IPS DF 4.7 (cell line): ENCODE results near the gene FMN1.

ENCODE experiments used
- DNase-seq: peaks from one replicate; pipeline ENCODE4 v3.0.0-alpha.2; 2013; ENCODE audit warnings: low spot score; ENCODE audit errors: extremely low read depth

Gene FMN1

DNA sequence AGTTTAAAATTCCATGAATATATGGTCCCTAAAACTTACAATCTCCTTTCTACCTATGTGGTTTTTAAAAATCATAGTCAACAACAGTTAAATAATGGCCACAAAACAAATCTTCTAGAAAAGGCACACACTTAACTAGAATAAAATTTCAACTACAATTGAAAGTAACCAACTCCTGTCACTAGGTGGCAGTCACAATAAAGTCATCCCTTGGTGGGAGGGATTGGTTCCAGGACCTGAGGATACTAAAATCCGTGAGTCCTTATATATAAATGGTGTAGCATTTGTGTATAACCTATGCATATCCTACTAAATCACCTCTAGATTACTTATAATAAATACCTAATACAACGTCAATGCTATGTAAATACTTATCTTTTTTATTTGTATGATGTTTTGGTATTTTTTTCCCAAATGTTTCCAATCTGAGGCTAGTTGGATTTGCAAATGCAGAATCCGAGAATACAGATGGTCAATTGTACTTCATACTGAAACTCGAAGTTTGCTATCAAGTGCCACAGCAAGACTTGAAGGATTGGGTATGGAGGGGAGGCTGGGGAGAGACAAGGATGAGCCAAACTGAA is 172.6 kb downstream of the FMN1 start:
- no peak for DNase-seq

GRCh38 chr15:33019354-33019981 is 175.0 kb downstream of the FMN1 start:
- no peak for DNase-seq

GRCh38 chr15:33016405-33017024 is 178.0 kb downstream of the FMN1 start:
- no peak for DNase-seq

DNA sequence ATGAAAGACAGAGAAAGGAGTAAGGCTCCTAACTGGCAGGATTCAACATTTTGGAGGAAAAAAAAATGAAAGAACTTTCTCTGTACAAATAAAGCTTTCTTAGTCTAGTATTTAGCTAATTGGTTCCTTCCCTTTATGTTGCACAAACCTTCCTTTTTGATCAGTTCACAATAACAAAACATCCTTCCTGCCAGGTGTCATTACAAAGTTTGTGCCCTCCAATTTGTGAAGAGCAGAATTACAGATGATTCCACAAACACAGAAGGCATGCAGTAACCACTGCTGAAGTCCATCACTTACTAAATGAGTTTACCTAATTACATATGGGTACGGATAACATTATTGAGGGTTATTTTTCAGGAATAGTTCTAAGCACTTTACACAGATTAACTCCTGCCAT is 179.9 kb downstream of the FMN1 start:
- DNase-seq, result no peak

- no peak for DNase-seq
Observed at GRCh38 chr15:33013827-33014445, 180.6 kb downstream of the FMN1 start.

- DNase-seq, result no peak
Observed at GRCh38 chr15:33011976-33012375, 182.5 kb downstream of the FMN1 start.

GRCh38 chr15:33009603-33010002 is 184.9 kb downstream of the FMN1 start:
- no peak for DNase-seq

- DNase-seq, result no peak
Observed at GRCh38 chr15:33009026-33009425, 185.5 kb downstream of the FMN1 start.

DNA sequence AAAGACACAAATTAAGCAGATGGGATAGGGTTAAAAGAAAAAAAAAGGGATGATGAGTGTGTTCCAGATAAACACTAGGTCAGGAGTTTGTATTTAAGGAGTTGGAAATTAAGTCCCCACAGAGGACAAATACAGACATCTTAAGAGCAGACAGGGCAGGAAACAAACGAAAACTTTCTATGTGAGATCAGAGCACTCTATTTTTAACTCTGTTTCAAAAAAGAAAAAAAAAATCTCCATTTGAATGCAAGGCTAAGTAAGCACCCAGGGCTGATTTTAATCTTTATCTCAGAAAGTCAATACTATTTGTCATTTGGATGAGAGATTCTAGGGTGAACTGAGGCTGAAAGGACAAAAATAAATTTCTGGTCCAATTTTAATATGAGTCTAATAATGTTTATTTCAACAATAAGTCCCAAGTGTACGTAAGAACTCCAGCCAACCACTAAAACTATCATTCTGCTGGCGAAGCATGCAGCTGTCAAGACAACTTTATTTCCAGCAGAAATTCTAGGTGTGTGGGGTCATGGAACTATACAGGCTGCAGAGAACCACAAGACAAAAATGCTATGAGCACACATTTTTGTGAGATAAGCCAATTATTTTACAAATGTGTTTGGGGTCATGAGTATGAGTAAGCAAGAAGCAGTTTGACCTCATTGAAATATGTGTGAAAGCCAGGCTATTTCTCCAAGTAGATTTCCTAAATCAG is 186.1 kb downstream of the FMN1 start:
- no peak for DNase-seq

GRCh38 chr15:33007303-33007855 is 187.1 kb downstream of the FMN1 start:
- no peak for DNase-seq

DNA sequence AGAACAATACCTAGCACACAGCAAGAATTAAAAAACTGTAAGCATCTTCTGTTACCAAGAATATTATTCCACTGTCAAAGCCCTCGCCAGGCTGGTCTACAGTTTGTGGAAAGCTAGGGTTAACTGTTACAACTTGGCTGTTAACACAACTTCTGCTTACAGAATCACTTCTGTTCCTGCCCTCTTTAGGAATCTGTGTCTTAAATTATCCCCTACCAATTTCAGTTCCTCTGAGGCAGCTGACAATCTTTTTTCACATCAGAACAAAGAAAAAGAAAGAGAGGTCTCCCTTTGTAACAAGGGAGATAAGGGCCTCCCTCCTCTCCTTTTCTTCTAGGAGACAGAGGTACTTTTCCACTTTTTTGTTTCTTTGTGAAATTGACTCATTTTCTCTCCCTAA is 188.9 kb downstream of the FMN1 start:
- no peak for DNase-seq

DNA sequence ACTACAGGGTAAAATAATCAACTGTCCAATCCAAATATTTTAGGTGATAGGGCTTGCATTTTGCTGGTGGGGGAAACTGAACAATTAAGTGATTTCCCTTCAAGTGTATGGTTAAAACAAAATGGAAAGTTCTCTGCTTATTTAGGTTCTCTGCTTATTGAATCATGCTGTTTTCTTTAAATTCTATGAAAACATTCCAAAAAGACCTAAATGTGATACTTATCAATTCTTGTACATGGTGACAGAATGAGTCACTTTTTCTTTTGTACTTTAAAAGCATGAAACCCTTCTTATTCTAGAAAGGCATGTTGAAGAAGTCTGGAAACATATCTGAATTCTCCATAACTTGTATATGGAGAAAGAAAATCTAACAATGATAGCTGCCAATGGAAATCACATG is 192.6 kb downstream of the FMN1 start:
- DNase-seq, result no peak

DNA sequence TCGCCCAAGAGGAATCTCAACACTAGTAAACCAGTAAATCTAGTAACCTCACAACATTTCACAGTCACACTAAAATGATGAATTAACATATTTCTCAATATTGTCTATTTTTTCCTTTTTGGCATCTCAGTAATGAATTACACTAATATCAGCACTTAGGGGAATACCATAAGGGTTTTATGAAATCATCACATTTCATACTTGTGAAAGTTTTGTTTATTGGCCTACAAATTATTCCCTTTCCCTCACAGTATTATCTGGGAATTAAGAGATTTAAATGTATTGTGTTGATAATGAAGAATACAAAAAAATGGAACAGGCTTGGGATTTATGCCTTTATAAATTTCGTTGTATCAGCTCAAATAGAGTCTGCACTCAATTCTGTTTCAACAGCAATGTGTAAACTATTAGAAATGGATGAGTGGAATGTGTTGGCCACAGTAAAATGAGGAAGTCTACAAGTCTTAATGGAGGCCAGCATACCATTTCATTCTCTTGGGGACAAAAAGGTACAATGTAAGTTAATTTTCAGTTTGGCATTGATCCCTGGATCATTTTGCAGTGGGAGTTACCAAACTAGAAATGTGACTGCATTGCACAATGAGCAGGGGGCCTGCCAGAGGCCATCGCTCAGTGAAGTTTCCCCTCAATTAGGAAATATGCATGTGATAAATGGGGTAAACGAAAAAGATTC is 195.4 kb downstream of the FMN1 start:
- no peak for DNase-seq

DNA sequence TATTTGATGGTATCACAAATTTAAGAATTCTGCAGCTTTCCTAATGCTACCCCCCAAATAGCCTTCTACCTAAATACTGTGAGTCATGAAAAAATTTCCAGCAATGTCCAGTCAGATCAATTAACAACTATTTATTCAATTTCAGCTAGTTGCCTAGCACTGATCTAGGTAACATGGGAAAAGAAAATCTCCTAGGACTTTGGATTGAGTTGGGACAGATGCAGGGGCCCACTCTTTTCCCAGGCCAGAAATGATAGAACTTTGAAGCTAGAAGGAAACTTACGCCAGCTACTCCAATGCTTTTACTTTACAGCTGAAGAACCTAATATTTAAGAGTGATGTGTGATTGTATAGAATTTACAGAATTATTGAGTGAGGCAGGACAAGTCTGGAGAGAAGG is 196.3 kb downstream of the FMN1 start:
- no peak for DNase-seq

GRCh38 chr15:32994810-32995424 is 199.6 kb downstream of the FMN1 start:
- DNase-seq, result no peak

DNA sequence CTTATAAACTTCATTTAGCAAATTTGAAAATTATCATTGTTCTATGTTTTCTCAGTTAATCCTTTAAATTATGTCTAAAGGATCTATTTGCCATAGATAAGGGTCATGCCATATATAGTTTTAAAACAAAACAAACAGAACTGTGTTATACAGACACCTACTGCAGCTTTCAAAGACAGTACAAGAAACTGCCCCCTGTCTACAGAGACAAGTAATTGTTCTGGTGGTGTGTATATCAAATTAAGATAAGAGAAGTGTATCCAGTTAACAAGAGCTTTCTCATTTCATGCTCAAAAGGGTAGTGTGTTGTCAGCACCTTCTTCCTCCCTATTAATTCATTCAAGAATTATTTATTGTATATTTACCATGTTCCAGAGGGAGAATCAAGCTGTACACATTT is 201.2 kb downstream of the FMN1 start:
- no peak for DNase-seq

DNA sequence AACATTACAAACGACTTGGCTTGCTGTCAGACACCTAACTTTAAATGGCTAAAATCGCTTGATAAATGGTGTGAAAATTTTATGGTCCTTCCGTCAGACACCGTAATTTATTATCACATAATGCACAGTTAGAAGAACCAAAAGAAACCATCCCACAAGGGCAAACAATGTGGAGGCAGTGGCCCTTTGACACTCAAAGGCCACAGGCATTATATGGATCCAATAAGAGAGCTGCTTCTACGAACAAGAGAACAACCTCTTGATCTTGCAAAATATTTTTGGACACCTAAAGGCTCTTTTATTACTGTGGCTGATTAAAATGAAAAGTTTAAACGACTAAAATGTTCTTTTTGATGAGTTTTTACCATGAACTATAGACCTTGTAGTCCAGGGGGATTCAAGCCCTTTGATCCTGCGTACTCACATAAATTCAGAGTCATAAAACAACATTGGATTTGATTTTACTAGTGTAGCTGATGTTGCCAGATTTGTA is 202.8 kb downstream of the FMN1 start:
- DNase-seq, result no peak

GRCh38 chr15:32990071-32990470 is 204.4 kb downstream of the FMN1 start:
- no peak for DNase-seq

- DNase-seq, result no peak
Observed at GRCh38 chr15:32987067-32987466, 207.4 kb downstream of the FMN1 start.

DNA sequence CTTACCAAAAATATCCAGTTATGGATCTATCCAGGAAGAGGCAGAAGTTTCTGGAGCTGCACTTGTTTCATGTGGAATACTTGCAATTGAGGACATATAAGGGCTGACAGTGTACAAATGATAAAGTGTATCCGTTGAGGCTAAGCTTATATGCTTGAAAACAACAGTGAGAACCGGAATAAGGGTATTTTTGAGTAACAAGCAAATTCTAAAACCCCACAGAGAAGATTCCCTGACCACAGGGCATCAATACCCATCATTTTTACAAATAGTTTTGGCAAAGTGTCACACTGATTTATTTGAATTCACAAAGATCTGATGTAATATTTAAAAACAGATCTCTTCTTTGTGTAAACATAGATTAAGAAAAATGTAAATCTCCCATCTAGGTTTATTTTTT is 208.4 kb downstream of the FMN1 start:
- DNase-seq, result no peak

DNA sequence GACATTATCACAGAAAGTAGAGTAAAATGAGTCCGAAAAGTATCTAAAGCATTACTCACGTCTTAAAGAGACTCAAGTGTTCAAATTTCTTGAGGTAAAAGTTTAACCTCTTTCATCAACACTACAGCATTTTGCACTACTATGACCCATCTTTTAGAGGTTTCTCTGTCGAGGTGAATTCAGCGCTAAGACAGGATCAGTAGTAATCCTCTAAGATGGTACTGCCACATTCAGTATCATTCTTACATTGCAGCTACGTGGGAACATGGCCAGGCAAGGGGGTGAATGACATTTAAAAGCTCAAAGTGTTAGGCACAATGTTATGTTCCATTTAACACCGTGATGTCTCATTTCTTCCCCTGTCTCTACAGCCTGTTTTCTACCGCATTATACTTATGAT is 210.8 kb downstream of the FMN1 start:
- no peak for DNase-seq
